ENCODE results near the gene UAP1.
A peak's percentile ranks its signal among the peaks of the same experiment; 100 is the strongest.

The UAP1 gene

GRCh38 chr1:162561616-162562469 is at the start of gene UAP1:
UAP1 (plus strand) TSS chr1:162561722; CDS start chr1:162566069, 4,347 bp downstream.
- DNase-seq = no peak

- no peak for DNase-seq
These were observed 34.2 kb upstream of the UAP1 start for GRCh38 chr1:162527314-162527713.

GRCh38 chr1:162530307-162530987 is 31.1 kb upstream of the UAP1 start:
- DNase-seq = no peak

GRCh38 chr1:162530988-162531319 is 30.6 kb upstream of the UAP1 start:
- DNase-seq = no peak

GRCh38 chr1:162535501-162535900 is 26.0 kb upstream of the UAP1 start:
- DNase-seq = no peak

GRCh38 chr1:162536511-162536910 is 25.0 kb upstream of the UAP1 start:
- DNase-seq = no peak

GRCh38 chr1:162537216-162537615 is 24.3 kb upstream of the UAP1 start:
- DNase-seq = no peak

- DNase-seq = no peak
These were observed 22.6 kb upstream of the UAP1 start for GRCh38 chr1:162538815-162539431.

GRCh38 chr1:162541619-162542141 is 19.8 kb upstream of the UAP1 start:
- no peak for DNase-seq

- no peak for DNase-seq
These were observed 18.3 kb upstream of the UAP1 start for GRCh38 chr1:162543228-162543627.

- DNase-seq = no peak
These were observed 13.4 kb upstream of the UAP1 start for GRCh38 chr1:162548170-162548569.

GRCh38 chr1:162549001-162549400 is 12.5 kb upstream of the UAP1 start:
- no peak for DNase-seq

GRCh38 chr1:162550925-162551324 is 10.6 kb upstream of the UAP1 start:
- DNase-seq = no peak

- no peak for DNase-seq
These were observed 9.4 kb upstream of the UAP1 start for GRCh38 chr1:162551969-162552683.

GRCh38 chr1:162552684-162553252 is 8.8 kb upstream of the UAP1 start:
- no peak for DNase-seq

GRCh38 chr1:162554258-162554657 is 7.3 kb upstream of the UAP1 start:
- DNase-seq = no peak

GRCh38 chr1:162557536-162557935 is 4.0 kb upstream of the UAP1 start:
- no peak for DNase-seq

- no peak for DNase-seq
These were observed 1.1 kb upstream of the UAP1 start for GRCh38 chr1:162560303-162561036.

- peak; percentile 99 for DNase-seq
These were observed 396 bp upstream of the UAP1 start for GRCh38 chr1:162561037-162561615.

GRCh38 chr1:162562470-162562828 is 927 bp downstream of the UAP1 start:
- DNase-seq = no peak

- no peak for DNase-seq
These were observed 3.3 kb downstream of the UAP1 start for GRCh38 chr1:162564762-162565218.

GRCh38 chr1:162565460-162565859 is 3.9 kb downstream of the UAP1 start:
- DNase-seq = no peak

Data from CD4-positive, alpha-beta T cell treated with Interleukin-6 for 4 hours (primary cell).